ENCODE results near the gene TBC1D3.
"Not testable (repeated sequence)": the region's sequence is repeated elsewhere in the genome, so short reads cannot be mapped to it uniquely, and the experiment has no call there.

The TBC1D3 gene

DNA sequence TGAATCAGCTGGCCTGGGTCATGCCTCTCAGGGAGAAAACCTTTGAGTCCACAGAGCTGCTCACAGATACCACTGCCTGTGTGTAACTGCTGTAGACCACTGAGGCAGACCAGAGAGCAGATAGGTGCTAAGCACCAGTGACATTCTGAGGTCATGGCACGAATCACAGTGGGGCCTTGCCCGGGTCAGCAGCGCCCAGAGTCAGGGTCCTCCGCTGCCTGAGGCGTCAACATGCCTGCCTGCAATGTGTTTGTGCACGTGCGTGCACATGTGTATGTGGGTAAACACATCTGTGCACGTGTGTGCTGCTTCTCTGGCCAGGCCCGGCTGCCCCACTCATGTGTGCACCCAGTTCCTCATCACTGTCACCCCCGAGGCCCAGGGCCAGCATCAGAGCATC lies at the start of gene TBC1D3:
Gene TBC1D3, minus strand, starts transcription at position 101 of the 400 bp plus-strand sequence. CDS start 1,526 bp downstream, outside the sequence.
- not testable (repeated sequence) for DNase-seq

DNA sequence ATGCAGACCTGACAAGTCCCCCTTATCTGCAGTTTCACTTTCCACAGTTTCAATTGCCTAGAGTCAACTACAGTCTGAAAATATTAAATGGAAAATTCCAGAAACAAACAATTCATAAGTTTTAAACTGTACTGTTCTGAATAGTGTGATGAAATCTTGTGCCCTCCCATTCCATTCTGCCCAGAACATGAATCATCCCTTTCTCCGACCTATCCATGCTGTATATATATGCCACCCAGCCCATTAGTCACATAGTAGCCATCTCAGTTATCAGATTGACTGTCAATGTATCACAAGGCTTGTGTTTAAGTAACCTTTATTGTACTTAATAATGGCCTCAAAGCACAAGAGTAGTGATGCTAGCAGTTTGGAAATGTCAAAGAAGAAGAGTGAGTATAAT lies 40.4 kb upstream of the TBC1D3 start:
- not testable (repeated sequence) for DNase-seq

DNA sequence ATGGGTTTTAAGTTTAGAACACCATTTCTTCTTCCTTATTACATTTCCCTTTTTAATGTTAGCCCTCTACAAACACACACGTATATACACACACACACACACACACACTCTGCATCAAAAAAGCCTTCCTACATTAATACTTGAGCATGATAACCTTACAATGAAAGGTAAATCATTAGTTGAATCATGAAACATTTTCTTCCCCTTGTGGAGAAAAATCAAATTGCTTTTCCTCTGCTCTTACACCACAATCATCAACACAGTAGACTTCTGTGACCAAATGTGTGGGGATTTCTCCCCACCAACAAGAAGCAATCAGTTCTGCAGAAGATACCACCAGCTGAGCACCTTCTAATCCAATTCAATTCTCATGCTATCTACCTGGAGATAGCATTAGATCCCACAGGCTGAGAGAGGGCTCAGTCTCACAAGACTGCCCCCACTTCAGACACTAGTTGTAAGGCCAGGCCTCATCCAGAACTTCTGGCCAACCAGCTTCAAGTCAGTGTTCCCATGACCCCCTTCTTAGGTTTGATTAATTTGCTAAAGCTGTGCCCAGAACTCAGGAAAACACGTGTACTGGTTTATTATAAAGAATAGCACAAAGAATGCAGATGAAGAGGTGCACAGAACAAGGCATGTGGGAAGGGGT lies 33.6 kb upstream of the TBC1D3 start:
- DNase-seq: not testable (repeated sequence)

DNA sequence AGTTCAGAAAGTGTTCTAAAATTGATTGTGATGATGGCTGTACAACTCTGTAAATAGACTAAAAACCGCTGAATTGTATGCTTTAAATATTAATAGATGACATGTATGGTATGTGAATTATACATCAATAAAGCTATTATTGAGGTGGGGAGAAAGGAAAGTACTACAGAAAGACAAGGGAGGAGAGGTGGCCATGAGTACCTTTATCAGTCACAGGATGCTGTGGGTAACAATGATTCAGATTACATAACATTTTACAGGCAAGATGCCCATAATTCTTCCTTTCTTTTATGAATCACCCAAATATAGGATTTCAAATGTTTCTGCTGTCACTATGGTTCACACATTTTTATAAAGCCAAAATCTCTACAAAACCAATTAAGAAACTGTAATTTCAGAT lies 28.5 kb upstream of the TBC1D3 start:
- not testable (repeated sequence) for DNase-seq

DNA sequence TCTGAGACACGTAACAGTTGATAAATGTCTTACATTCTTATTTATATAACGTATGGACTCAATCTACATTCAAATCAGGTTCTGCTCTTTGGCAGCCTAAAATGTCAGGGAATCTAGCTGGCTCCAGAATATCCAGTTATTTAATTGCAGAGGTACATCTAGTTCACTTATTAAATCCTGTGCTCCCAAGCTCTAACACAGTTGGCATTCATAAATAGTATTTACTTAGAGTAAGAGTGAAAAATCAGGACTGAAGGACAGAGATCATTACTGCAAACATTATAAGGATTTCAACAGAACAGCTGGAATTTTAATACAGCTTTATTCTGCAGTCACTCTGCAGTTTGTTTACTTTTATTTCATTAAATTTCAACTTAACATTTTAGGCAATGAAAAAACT lies 7.9 kb upstream of the TBC1D3 start:
- not testable (repeated sequence) for DNase-seq

DNA sequence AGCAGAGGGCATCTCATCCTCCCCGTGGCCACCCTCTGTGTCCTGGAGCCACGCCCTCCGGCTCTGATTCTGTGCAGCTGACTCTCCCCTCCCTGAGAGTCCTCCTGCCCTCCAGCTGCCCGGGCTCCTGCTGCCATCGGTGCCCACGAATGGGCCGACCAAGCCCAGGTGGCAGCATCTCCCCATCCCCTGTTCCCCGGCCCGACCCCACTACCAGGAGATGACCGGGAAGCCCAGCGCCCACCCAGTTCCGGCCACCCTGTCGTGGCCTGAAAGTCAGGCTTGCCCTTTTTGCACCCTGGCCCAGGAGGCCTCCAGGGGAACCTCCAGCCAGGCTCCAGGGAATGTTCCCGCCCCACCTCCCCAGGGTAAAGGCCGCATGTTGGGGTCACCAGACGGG lies 57.5 kb downstream of the TBC1D3 start:
- DNase-seq: not testable (repeated sequence)

Data from GDM1 (cell line).